Endometrium (tissue), 2 donors: ENCODE data around the gene ZNF740.
"Not testable (repeated sequence)": the region's sequence is repeated elsewhere in the genome, so short reads cannot be mapped to it uniquely, and the experiment has no call there.

Experiments used
- FAIRE-seq: peaks from 2 replicates; lab custom pipeline; 2012; peaks lifted over from hg19 to GRCh38; lab: Jason Lieb, UNC
- donor health status: control.
- donor health status: control.

The ZNF740 gene

GRCh38 chr12:53180220-53180930 lies at the start of gene ZNF740, which contains the start of gene CSAD:
Gene ZNF740 (plus strand): TSS chr12:53180722. CDS start chr12:53181984, 1,262 bp downstream.
Gene CSAD (minus strand): TSS chr12:53180925. CDS start chr12:53173470, 7,455 bp downstream.
- FAIRE-seq: no peak

GRCh38 chr12:53131844-53132243 lies 48.7 kb upstream of the ZNF740 start:
- no peak for FAIRE-seq

GRCh38 chr12:53133722-53134121 lies 46.8 kb upstream of the ZNF740 start:
- FAIRE-seq: no peak

- no peak for FAIRE-seq
These were observed 37.2 kb upstream of the ZNF740 start for GRCh38 chr12:53143355-53143754.

- no peak for FAIRE-seq
These were observed 34.9 kb upstream of the ZNF740 start for GRCh38 chr12:53145383-53146260.

GRCh38 chr12:53147181-53147580 lies 33.3 kb upstream of the ZNF740 start:
- FAIRE-seq: no peak

- FAIRE-seq: peak; percentile 65
These were observed 32.9 kb upstream of the ZNF740 start for GRCh38 chr12:53147653-53148052.

- FAIRE-seq: no peak
These were observed 29.5 kb upstream of the ZNF740 start for GRCh38 chr12:53151039-53151438.

GRCh38 chr12:53152390-53152789 lies 28.1 kb upstream of the ZNF740 start:
- FAIRE-seq: no peak

- FAIRE-seq: no peak
These were observed 21.2 kb upstream of the ZNF740 start for GRCh38 chr12:53159195-53159839.

GRCh38 chr12:53160000-53160399 lies 20.5 kb upstream of the ZNF740 start:
- FAIRE-seq: no peak

- FAIRE-seq: no peak
These were observed 19.8 kb upstream of the ZNF740 start for GRCh38 chr12:53160673-53161072.

- FAIRE-seq: no peak
These were observed 19.2 kb upstream of the ZNF740 start for GRCh38 chr12:53161119-53161911.

GRCh38 chr12:53163008-53163407 lies 17.5 kb upstream of the ZNF740 start:
- FAIRE-seq: not testable (repeated sequence)

GRCh38 chr12:53166837-53167236 lies 13.7 kb upstream of the ZNF740 start:
- no peak for FAIRE-seq

GRCh38 chr12:53169644-53170043 lies 10.9 kb upstream of the ZNF740 start:
- no peak for FAIRE-seq

GRCh38 chr12:53170215-53170614 lies 10.3 kb upstream of the ZNF740 start:
- no peak for FAIRE-seq

- FAIRE-seq: no peak
These were observed 9.4 kb upstream of the ZNF740 start for GRCh38 chr12:53170876-53171724.

- peak; percentile 51 for FAIRE-seq
These were observed 8.7 kb upstream of the ZNF740 start for GRCh38 chr12:53171725-53172329.

GRCh38 chr12:53172352-53172751 lies 8.2 kb upstream of the ZNF740 start:
- no peak for FAIRE-seq
